MM.1S (cell line): Measurements from ENCODE around the gene HSPB8.

ENCODE experiments used
- DNase-seq: peaks from one replicate; pipeline ENCODE4 v3.0.0-alpha.2; 2015
- H2AFZ ChIP-seq: fragments of 300-600 bp; sonication (generic); 2 replicates; pipeline ENCODE4 v1.6.0; 2016; ENCODE audit warnings: antibody characterized with exemption, low read length
- H3F3A ChIP-seq: fragments of 300-600 bp; sonication (generic); 2 replicates; pipeline ENCODE4 v1.6.1; 2016; ENCODE audit warnings: mild to moderate bottlenecking, antibody characterized with exemption, low read length, moderate library complexity, mixed read lengths; ENCODE audit not compliant: insufficient read depth
- H3K27ac ChIP-seq: fragments of 300-600 bp; sonication (generic); 2 replicates; pipeline ENCODE4 v1.5.1; 2016; ENCODE audit warnings: mild to moderate bottlenecking, low read length
- H3K27me3 ChIP-seq: fragments of 300-600 bp; sonication (generic); replicated peaks from 2 replicates; pipeline ENCODE4 v1.6.0; 2016; ENCODE audit warnings: low read length; ENCODE audit not compliant: insufficient read depth
- H3K36me3 ChIP-seq: fragments of 300-600 bp; sonication (generic); replicated peaks from 2 replicates; pipeline ENCODE4 v1.6.1; 2016; ENCODE audit warnings: mild to moderate bottlenecking, low read length, mixed read lengths; ENCODE audit not compliant: insufficient read depth
- H3K4me1 ChIP-seq: fragments of 300-600 bp; sonication (generic); 2 replicates; pipeline ENCODE4 v1.6.1; 2016; ENCODE audit warnings: low read length, mixed read lengths
- H3K4me2 ChIP-seq: fragments of 300-600 bp; sonication (generic); 2 replicates; pipeline ENCODE4 v1.6.0; 2016; ENCODE audit warnings: low read depth, low read length
- H3K4me3 ChIP-seq: fragments of 300-600 bp; sonication (generic); 2 replicates; pipeline ENCODE4 v1.5.1; 2016; ENCODE audit warnings: low read length, mixed read lengths
- H3K79me2 ChIP-seq: fragments of 300-600 bp; sonication (generic); 2 replicates; pipeline ENCODE4 v1.6.1; 2016; ENCODE audit warnings: mixed run types, low read length, mixed read lengths
- H3K9ac ChIP-seq: fragments of 300-600 bp; sonication (generic); 2 replicates; pipeline ENCODE4 v1.6.1; 2016; ENCODE audit warnings: low read length, mixed read lengths
- H3K9me2 ChIP-seq: fragments of 300-600 bp; sonication (generic); replicated peaks from 2 replicates; pipeline ENCODE4 v1.6.1; 2016; ENCODE audit warnings: mild to moderate bottlenecking, low read length, mixed read lengths; ENCODE audit not compliant: insufficient read depth
- H3K9me3 ChIP-seq: fragments of 300-600 bp; sonication (generic); replicated peaks from 2 replicates; pipeline ENCODE4 v1.6.1; 2016; ENCODE audit warnings: mild to moderate bottlenecking, low read length, mixed read lengths; ENCODE audit not compliant: insufficient read depth
- H4K20me1 ChIP-seq: fragments of 300-600 bp; sonication (generic); 2 replicates; pipeline ENCODE4 v1.6.1; 2016; ENCODE audit warnings: mild to moderate bottlenecking, low read length, moderate library complexity, mixed read lengths; ENCODE audit not compliant: insufficient read depth
- CTCF ChIP-seq: fragments of 300-600 bp; sonication (generic); IDR thresholded peaks from 2 replicates; pipeline ENCODE4 v1.5.1; 2016; ENCODE audit warnings: antibody characterized with exemption, low read length, mixed read lengths
- EZH2 ChIP-seq: fragments of 300-600 bp; sonication (generic); optimal IDR thresholded peaks from 2 replicates; pipeline ENCODE3; 2017; ENCODE audit warnings: low read depth, mild to moderate bottlenecking, antibody characterized with exemption, low read length, mixed read lengths
- EZH2phosphoT487 ChIP-seq: fragments of 300-600 bp; sonication (generic); IDR thresholded peaks from 2 replicates; pipeline ENCODE4 v1.6.1; 2018; ENCODE audit warnings: antibody characterized with exemption, low read length

The HSPB8 gene

GRCh38 chr12:119157528-119157927 is 21.2 kb upstream of the HSPB8 start:
- Histone ChIP-seq H3K4me2 (no peak overlapping the region), H3F3A (no peaks in the 10 kb centered on the region), H3K79me2 (no peaks in the 10 kb centered on the region), H3K4me1 (no peaks in the 10 kb centered on the region), H3K9ac (no peak overlapping the region), H4K20me1 (no peaks in the 10 kb centered on the region), H3K4me3 (no peak overlapping the region), H3K27me3 (no peaks in the 10 kb centered on the region), H3K9me2 (no peaks in the 10 kb centered on the region), H3K9me3 (no peaks in the 10 kb centered on the region), H3K36me3 (no peaks in the 10 kb centered on the region), H2AFZ (no peak overlapping the region), H3K27ac (no peak overlapping the region)
- TF ChIP-seq EZH2 (no peak), EZH2phosphoT487 (no peak), CTCF (no peak)
- DNase-seq, result no peak

GRCh38 chr12:119157978-119158377 is 20.8 kb upstream of the HSPB8 start:
- H3K79me2 ChIP-seq, result no peaks in the 10 kb centered on the region

GRCh38 chr12:119158402-119158801 is 20.3 kb upstream of the HSPB8 start:
- Histone ChIP-seq H3K36me3 (no peaks in the 10 kb centered on the region), H3K4me3 (no peak overlapping the region), H3K27me3 (no peaks in the 10 kb centered on the region), H3K4me1 (no peaks in the 10 kb centered on the region), H3K27ac (no peak overlapping the region), H2AFZ (no peak overlapping the region), H3K79me2 (no peaks in the 10 kb centered on the region), H3K4me2 (no peak overlapping the region), H3K9me3 (no peaks in the 10 kb centered on the region), H4K20me1 (no peaks in the 10 kb centered on the region), H3F3A (no peaks in the 10 kb centered on the region), H3K9me2 (no peaks in the 10 kb centered on the region), H3K9ac (no peak overlapping the region)
- TF ChIP-seq EZH2phosphoT487, result no peak
- no peak for TF ChIP-seq CTCF
- TF ChIP-seq EZH2, result no peak
- no peak for DNase-seq

More at GRCh38 chr12:119157978-119158377, 20.8 kb upstream of the HSPB8 start:
- no peaks in the 10 kb centered on the region for H3K27me3 ChIP-seq
- no peaks in the 10 kb centered on the region for H3K9me3 ChIP-seq
- no peaks in the 10 kb centered on the region for H3K36me3 ChIP-seq
- no peaks in the 10 kb centered on the region for H3K4me1 ChIP-seq
- H3K9me2 ChIP-seq, result no peaks in the 10 kb centered on the region
- H4K20me1 ChIP-seq, result no peaks in the 10 kb centered on the region
- H3K4me2 ChIP-seq, result no peak overlapping the region
- H2AFZ ChIP-seq, result no peak overlapping the region
- no peak for DNase-seq
- TF ChIP-seq EZH2 (no peak), CTCF (no peak), EZH2phosphoT487 (no peak)
- H3K4me3 ChIP-seq, result no peak overlapping the region
- H3F3A ChIP-seq, result no peaks in the 10 kb centered on the region
- H3K27ac ChIP-seq, result no peak overlapping the region
- H3K9ac ChIP-seq, result no peak overlapping the region

- H3F3A ChIP-seq, result no peaks in the 10 kb centered on the region
- H3K4me2 ChIP-seq, result no peak overlapping the region
- H3K36me3 ChIP-seq, result no peaks in the 10 kb centered on the region
- DNase-seq, result no peak
- no peaks in the 10 kb centered on the region for H3K27me3 ChIP-seq
- H3K9ac ChIP-seq, result no peak overlapping the region
- no peaks in the 10 kb centered on the region for H3K9me3 ChIP-seq
- H3K4me1 ChIP-seq, result no peaks in the 10 kb centered on the region
- H3K79me2 ChIP-seq, result no peaks in the 10 kb centered on the region
- TF ChIP-seq EZH2phosphoT487, result no peak
- no peak for TF ChIP-seq EZH2
- no peak for TF ChIP-seq CTCF
- no peaks in the 10 kb centered on the region for H3K9me2 ChIP-seq
- no peak overlapping the region for H2AFZ ChIP-seq
- no peaks in the 10 kb centered on the region for H4K20me1 ChIP-seq
- no peak overlapping the region for H3K4me3 ChIP-seq
- H3K27ac ChIP-seq, result no peak overlapping the region
Observed at GRCh38 chr12:119159844-119160243, 18.9 kb upstream of the HSPB8 start.
